GM12892 (cell line): Measurements from ENCODE around the gene GRPEL1.

Experiments
- POLR2A ChIP-seq: IDR thresholded peaks from 2 replicates; pipeline ENCODE4 v1.6.1; 2011; ENCODE audit warnings: low read depth, low read length, control low read depth
- POLR2AphosphoS5 ChIP-seq: IDR thresholded peaks from 2 replicates; pipeline ENCODE4 v1.6.1; 2011; ENCODE audit warnings: low read depth, low read length, control low read depth
- TAF1 ChIP-seq: IDR thresholded peaks from 2 replicates; pipeline ENCODE4 v1.6.1; 2011; ENCODE audit warnings: low read depth, mild to moderate bottlenecking, control low read depth, low read length, borderline replicate concordance

GRCh38 chr4:7023486-7023885 is 44.4 kb downstream of the GRPEL1 start:
- no peak for TF ChIP-seq TAF1
- no peak for TF ChIP-seq POLR2AphosphoS5
- no peak for TF ChIP-seq POLR2A
